Measurements from ENCODE around the gene CDC42EP2. TPM values are rescaled to one million over a fixed set of nuclear protein-coding genes. Genes with fewer than 3 reads are reported as not detected.

CDC42EP2 gene
- polyA plus RNA-seq, 1 donor (not counting 4 experiments of a cell fraction or from before 2014, with no cell fraction given): 6.1 TPM

- Histone ChIP-seq H4K20me1 (ENCODE audit: control insufficient read depth, extremely low read depth, insufficient read depth, low read length) (no peaks in the 10 kb centered on the region), H3K4me1 (ENCODE audit: control insufficient read depth, extremely low read depth, insufficient read depth, low read length) (no peaks in the 10 kb centered on the region), H3K9me1 (ENCODE audit: control insufficient read depth, extremely low read depth, insufficient read depth, low read length) (no peaks in the 10 kb centered on the region), H3K27ac (ENCODE audit: control insufficient read depth, insufficient read depth, low read length) (no peak overlapping the region), H3K4me2 (ENCODE audit: control insufficient read depth, extremely low read depth, insufficient read depth, low read depth, low read length) (no peak overlapping the region), H3K9me3 (ENCODE audit: control insufficient read depth, low read depth, low read length) (no peaks in the 10 kb centered on the region), H3K27me3 (ENCODE audit: control insufficient read depth, extremely low read depth, insufficient read depth, low read length) (no peaks in the 10 kb centered on the region), H3K79me2 (ENCODE audit: control insufficient read depth, insufficient read depth, low read length) (no peaks in the 10 kb centered on the region), H2AFZ (ENCODE audit: control insufficient read depth, low read length) (no peak overlapping the region), H3K9ac (ENCODE audit: control insufficient read depth, extremely low read depth, insufficient read depth, low read length) (no peak overlapping the region), H3K36me3 (ENCODE audit: control insufficient read depth in 2 of 2, extremely low read depth in 1 of 2, insufficient read depth in 2 of 2, low read length in 2 of 2) (peaks cover 10 to 31% of the 10 kb centered on the region in 2 experiments), H3K4me3 (ENCODE audit: control insufficient read depth in 2 of 3, extremely low read depth in 1 of 3, insufficient read depth in 2 of 3, low read depth in 1 of 3, low read length in 3 of 3) (no peak overlapping the region)
- dilution Hi-C loops (cut with MboI; ENCODE audit: extremely low pct_ligation_motif_present, low sequenced_read_pairs): no loop called here
- FAIRE-seq: no peak
- TF ChIP-seq EZH2 (IDR thresholded peaks at IDR 0.05; ENCODE audit: low read length) (no peak), CTCF (optimal IDR thresholded peaks at IDR 0.05 in 1 of 3, IDR thresholded peaks at IDR 0.05 in 1 of 3, conservative IDR thresholded peaks at IDR 0.05 in 1 of 3; ENCODE audit: extremely low read depth in 1 of 3, insufficient read depth in 2 of 3, low read length in 3 of 3) (no peak)
- DNase-seq (ENCODE audit: low read depth, low spot score): no peak
Measured at GRCh38 chr11:65298655-65299179, 15.9 kb upstream of the CDC42EP2 start.

- no peaks in the 10 kb centered on the region for H3K9me1 ChIP-seq (ENCODE audit: control insufficient read depth, extremely low read depth, insufficient read depth, low read length)
- dilution Hi-C loops (cut with MboI; ENCODE audit: extremely low pct_ligation_motif_present, low sequenced_read_pairs): no loop called here
- no peaks in the 10 kb centered on the region for H3K79me2 ChIP-seq (ENCODE audit: control insufficient read depth, insufficient read depth, low read length)
- peaks cover 4 to 11% of the 10 kb centered on the region in 2 experiments for H3K36me3 ChIP-seq (ENCODE audit: control insufficient read depth in 2 of 2, extremely low read depth in 1 of 2, insufficient read depth in 2 of 2, low read length in 2 of 2)
- FAIRE-seq (no peak), DNase-seq (ENCODE audit: low read depth, low spot score) (no peak)
- no peaks in the 10 kb centered on the region for H3K4me1 ChIP-seq (ENCODE audit: control insufficient read depth, extremely low read depth, insufficient read depth, low read length)
- H2AFZ ChIP-seq (ENCODE audit: control insufficient read depth, low read length): no peak overlapping the region
- no peak overlapping the region for H3K9ac ChIP-seq (ENCODE audit: control insufficient read depth, extremely low read depth, insufficient read depth, low read length)
- no peaks in the 10 kb centered on the region for H3K27me3 ChIP-seq (ENCODE audit: control insufficient read depth, extremely low read depth, insufficient read depth, low read length)
- no peaks in the 10 kb centered on the region for H3K9me3 ChIP-seq (ENCODE audit: control insufficient read depth, low read depth, low read length)
- TF ChIP-seq CTCF (optimal IDR thresholded peaks at IDR 0.05 in 1 of 3, IDR thresholded peaks at IDR 0.05 in 1 of 3, conservative IDR thresholded peaks at IDR 0.05 in 1 of 3; ENCODE audit: extremely low read depth in 1 of 3, insufficient read depth in 2 of 3, low read length in 3 of 3): no peak
- TF ChIP-seq EZH2 (IDR thresholded peaks at IDR 0.05; ENCODE audit: low read length): no peak
- H4K20me1 ChIP-seq (ENCODE audit: control insufficient read depth, extremely low read depth, insufficient read depth, low read length): no peaks in the 10 kb centered on the region
- H3K4me3 ChIP-seq (ENCODE audit: control insufficient read depth in 2 of 3, extremely low read depth in 1 of 3, insufficient read depth in 2 of 3, low read depth in 1 of 3, low read length in 3 of 3): no peak overlapping the region
- H3K27ac ChIP-seq (ENCODE audit: control insufficient read depth, insufficient read depth, low read length): no peak overlapping the region
- no peak overlapping the region for H3K4me2 ChIP-seq (ENCODE audit: control insufficient read depth, extremely low read depth, insufficient read depth, low read depth, low read length)
Measured at GRCh38 chr11:65300621-65301275, 13.9 kb upstream of the CDC42EP2 start.

Measured in keratinocyte (primary cell).